GM10266 (cell line): Measurements from ENCODE around the gene DUSP10.

ENCODE experiments used
- DNase-seq: peaks from one replicate; pipeline ENCODE4 v3.0.0; 2012; ENCODE audit errors: extremely low spot score
- CTCF ChIP-seq: IDR thresholded peaks from 2 replicates; pipeline ENCODE4 v1.5.1; 2012; ENCODE audit warnings: mild to moderate bottlenecking, low read depth; ENCODE audit not compliant: control insufficient read depth, insufficient read depth; ENCODE audit errors: missing control alignments

Gene DUSP10

DNA sequence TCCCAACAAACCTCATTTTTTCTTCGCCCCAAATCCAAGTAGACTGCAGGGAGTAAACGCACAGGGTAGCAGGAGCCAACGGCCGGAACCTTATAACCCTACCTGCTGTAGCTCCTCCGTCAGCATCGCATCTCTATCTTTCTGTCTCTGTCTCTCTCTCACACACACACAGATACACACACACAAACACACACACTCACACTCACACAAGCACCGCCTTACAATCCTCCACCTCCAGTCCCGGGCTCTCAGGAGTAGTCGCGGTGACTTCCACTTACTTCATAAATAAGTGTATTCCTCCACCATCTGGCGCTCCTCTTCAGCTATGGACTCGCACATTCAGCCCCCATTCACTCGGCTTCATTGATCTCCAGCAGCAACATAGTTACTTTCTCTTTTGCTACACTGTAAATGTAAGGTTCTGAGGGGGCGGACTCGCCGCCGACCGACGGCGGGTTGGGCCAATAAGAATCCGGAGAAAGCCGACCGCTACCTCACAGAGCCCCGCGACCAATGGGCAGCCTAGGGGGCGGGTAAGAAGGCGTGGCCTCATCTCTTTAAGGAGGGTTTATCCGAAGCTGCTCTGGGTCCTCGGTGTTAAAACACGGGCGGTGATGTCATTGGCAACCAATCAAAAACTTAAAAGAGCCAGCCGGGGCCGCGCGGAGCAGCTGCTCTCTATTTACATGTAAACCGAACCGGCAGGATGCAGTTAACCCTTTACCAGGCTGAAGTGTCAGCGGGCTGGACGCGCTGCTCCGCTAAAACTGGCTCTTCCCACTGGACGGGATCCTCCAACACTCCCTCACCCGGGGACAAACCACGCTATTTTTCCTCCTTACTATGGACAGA, at the start of gene DUSP10:
Gene DUSP10, minus strand, starts transcription at position 387 of the 852 bp plus-strand sequence. CDS start 2,345 bp downstream, outside the sequence.
- TF ChIP-seq CTCF, result peak; percentile 27

GRCh38 chr1:221788466-221788865, 46.6 kb upstream of the DUSP10 start:
- DNase-seq, result no peak
- TF ChIP-seq CTCF, result no peak

More for the DNA sequence above, at the start of gene DUSP10:
- peak; percentile 98 for DNase-seq

- TF ChIP-seq CTCF, result no peak
- no peak for DNase-seq
Observed at GRCh38 chr1:221786647-221787046, 44.8 kb upstream of the DUSP10 start.

- no peak for TF ChIP-seq CTCF
Observed at GRCh38 chr1:221783936-221784335, 42.0 kb upstream of the DUSP10 start.

DNA sequence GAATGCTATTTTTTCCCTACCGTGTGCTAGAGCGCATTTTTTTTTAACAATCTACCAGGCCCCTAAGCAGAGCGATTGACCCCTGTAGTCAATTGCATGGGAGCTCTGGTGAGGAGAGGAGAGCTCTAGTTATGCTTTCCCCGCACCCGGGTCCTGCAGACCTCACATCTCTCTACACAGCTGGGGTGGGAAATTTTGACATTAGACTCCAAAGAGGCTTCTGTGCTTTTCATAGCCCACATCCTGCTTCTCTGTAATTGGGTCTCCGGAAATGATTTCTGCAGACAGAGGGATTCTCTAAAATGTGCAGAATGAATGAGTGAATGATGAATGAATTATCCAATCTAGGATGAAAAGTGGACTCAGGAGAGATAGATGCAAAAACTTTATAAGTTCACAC, 41.5 kb upstream of the DUSP10 start:
- no peak for TF ChIP-seq CTCF
- DNase-seq, result no peak

More at GRCh38 chr1:221783936-221784335, 42.0 kb upstream of the DUSP10 start:
- DNase-seq, result no peak

- DNase-seq, result no peak
Observed at GRCh38 chr1:221782970-221783369, 41.1 kb upstream of the DUSP10 start.

More at GRCh38 chr1:221782970-221783369, 41.1 kb upstream of the DUSP10 start:
- no peak for TF ChIP-seq CTCF
